WTC11 (cell line): ENCODE results near the gene FGFR3. TPM values are rescaled to one million over a fixed set of nuclear protein-coding genes. Genes with fewer than 3 reads are reported as not detected.

Source experiments
- ATAC-seq: fragments of 200-7000 bp; cut with Tn5 transposase; 2 replicates; pipeline ENCODE4 v1.10.0; 2021; ENCODE audit warnings: mild to moderate bottlenecking, moderate library complexity
- CTCF ChIA-PET: fragments of 300-600 bp; sonication (Branson Sonifier 250); formaldehyde crosslinking; loops from one replicate; lab custom pipeline; 2021; ENCODE audit warnings: antibody characterized with exemption; lab: Charles Lee
- POLR2A ChIA-PET: fragments of 350-600 bp; sonication (Branson Sonifier 250); formaldehyde crosslinking; loops from one replicate; lab custom pipeline; 2021; ENCODE audit warnings: antibody characterized with exemption; lab: Charles Lee
- DNase-seq: peaks from one replicate; pipeline ENCODE4 v3.0.0; 2021; ENCODE audit warnings: low spot score
- H3K27ac Mint-ChIP-seq: 2 replicates; pipeline ENCODE4 v1.8.0; 2021; ENCODE audit warnings: mixed read lengths
- H3K27me3 Mint-ChIP-seq: 2 replicates; pipeline ENCODE4 v1.8.0; 2021; ENCODE audit warnings: low read depth, mild to moderate bottlenecking, moderate library complexity, mixed read lengths
- H3K36me3 Mint-ChIP-seq: 2 replicates; pipeline ENCODE4 v1.8.0; 2021; ENCODE audit warnings: mixed read lengths
- H3K4me1 Mint-ChIP-seq: 2 replicates; pipeline ENCODE4 v1.8.0; 2022; ENCODE audit warnings: mixed read lengths
- H3K4me3 Mint-ChIP-seq: 2 replicates; pipeline ENCODE4 v1.8.0; 2021; ENCODE audit warnings: mild to moderate bottlenecking, moderate library complexity, mixed read lengths
- H3K9me3 Mint-ChIP-seq: 2 replicates; pipeline ENCODE4 v1.8.0; 2021; ENCODE audit warnings: mixed read lengths
- AR ChIP-seq: fragments of 250-450 bp; sonication (Bioruptor Pico); IDR thresholded peaks from 2 replicates; pipeline ENCODE4 v1.9.0; 2021; ENCODE audit warnings: mild to moderate bottlenecking
- CREM ChIP-seq: sonication (generic); formaldehyde crosslinking; IDR thresholded peaks from 2 replicates; pipeline ENCODE4 v1.8.1; 2022; ENCODE audit warnings: mild to moderate bottlenecking, missing genetic modification reagents, moderate library complexity
- ERG ChIP-seq: fragments of 250-450 bp; sonication (Bioruptor Pico); IDR thresholded peaks from 2 replicates; pipeline ENCODE4 v1.8.0; 2021; ENCODE audit warnings: mild to moderate bottlenecking
- ESRRA ChIP-seq: sonication (generic); formaldehyde crosslinking; IDR thresholded peaks from 2 replicates; pipeline ENCODE4 v1.8.1; 2022; ENCODE audit warnings: mild to moderate bottlenecking, missing genetic modification reagents, borderline replicate concordance
- FOXP1 ChIP-seq: sonication (generic); formaldehyde crosslinking; IDR thresholded peaks from 2 replicates; pipeline ENCODE4 v1.8.0; 2022; ENCODE audit warnings: missing genetic modification reagents, mild to moderate bottlenecking, moderate library complexity, borderline replicate concordance
- NFYB ChIP-seq: sonication (generic); formaldehyde crosslinking; conservative IDR thresholded peaks from 2 replicates; pipeline ENCODE4 v1.8.0; 2022; ENCODE audit warnings: low read depth, missing genetic modification reagents
- NR2C2 ChIP-seq: sonication (generic); formaldehyde crosslinking; IDR thresholded peaks from 2 replicates; pipeline ENCODE4 v1.8.0; 2022; ENCODE audit warnings: mild to moderate bottlenecking, missing genetic modification reagents
- RORB ChIP-seq: fragments of 250-450 bp; sonication (Bioruptor Pico); IDR thresholded peaks from 2 replicates; pipeline ENCODE4 v1.9.0; 2021; ENCODE audit warnings: mild to moderate bottlenecking
- TP53 ChIP-seq: sonication (generic); formaldehyde crosslinking; IDR thresholded peaks from 2 replicates; pipeline ENCODE4 v1.8.1; 2023; ENCODE audit warnings: mild to moderate bottlenecking, missing genetic modification reagents
- ZNF532 ChIP-seq: fragments of 250-450 bp; sonication (Bioruptor Pico); IDR thresholded peaks from 2 replicates; pipeline ENCODE4 v1.9.0; 2021; ENCODE audit warnings: mild to moderate bottlenecking, borderline replicate concordance
- total RNA-seq: library from RNA; stranded (reverse); gene quantifications from 3 replicates; pipeline ENCODE4 v1.2.3, GENCODE V29; 2021
- TF ChIP-seq, protein P1 (sequence below): sonication (generic); formaldehyde crosslinking; IDR thresholded peaks from 2 replicates; pipeline ENCODE4 v1.8.1; 2022; ENCODE audit warnings: low read depth, missing genetic modification reagents, borderline replicate concordance
- TF ChIP-seq, protein P2 (sequence below): sonication (generic); formaldehyde crosslinking; conservative IDR thresholded peaks from 2 replicates; pipeline ENCODE4 v1.8.1; 2022; ENCODE audit warnings: mild to moderate bottlenecking, missing genetic modification reagents
- TF ChIP-seq, protein P3 (sequence below): sonication (generic); formaldehyde crosslinking; IDR thresholded peaks from 2 replicates; pipeline ENCODE4 v1.8.1; 2023; ENCODE audit warnings: mild to moderate bottlenecking, missing genetic modification reagents, moderate library complexity

The FGFR3 gene
- total RNA-seq, 1 experiment from 2014 or later, result 19.9 TPM

DNA sequence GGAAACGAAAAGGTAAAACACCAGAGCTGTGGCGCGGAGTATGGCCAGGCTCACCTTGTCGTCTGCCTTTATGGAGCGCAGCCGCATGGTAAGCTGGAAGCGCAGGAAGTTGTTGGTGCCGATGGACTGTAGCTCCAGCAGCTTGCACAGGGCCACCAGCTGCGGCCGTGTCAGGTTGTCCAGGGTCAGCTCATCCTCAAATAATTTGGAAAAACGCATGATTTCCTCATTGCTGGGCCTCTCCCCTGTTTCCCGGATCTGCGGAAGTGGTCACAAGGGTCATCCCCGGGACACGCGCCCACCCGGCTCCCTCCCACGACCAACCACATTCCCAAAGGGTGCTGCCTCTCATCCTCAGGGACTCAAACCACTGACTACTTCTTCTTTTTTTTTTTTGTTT is 39.6 kb downstream of the FGFR3 start:
- Mint-ChIP-seq H3K27ac (no peak overlapping the region), H3K36me3 (peaks cover 48% of the 10 kb centered on the region), H3K9me3 (peaks cover 10% of the 10 kb centered on the region), H3K4me1 (peaks cover 10% of the 10 kb centered on the region), H3K27me3 (peaks cover 3% of the 10 kb centered on the region), H3K4me3 (no peak overlapping the region)
- TF ChIP-seq AR (CRISPR knock-in tag) (no peak), RORB (CRISPR knock-in tag) (no peak), CREM (CRISPR knock-in tag) (no peak), TP53 (CRISPR knock-in tag) (no peak), FOXP1 (CRISPR knock-in tag) (no peak), NR2C2 (CRISPR knock-in tag) (no peak), NFYB (no peak), ESRRA (CRISPR knock-in tag) (no peak), ERG (no peak), ZNF532 (CRISPR knock-in tag) (no peak)
- TF ChIP-seq, protein P1, sequence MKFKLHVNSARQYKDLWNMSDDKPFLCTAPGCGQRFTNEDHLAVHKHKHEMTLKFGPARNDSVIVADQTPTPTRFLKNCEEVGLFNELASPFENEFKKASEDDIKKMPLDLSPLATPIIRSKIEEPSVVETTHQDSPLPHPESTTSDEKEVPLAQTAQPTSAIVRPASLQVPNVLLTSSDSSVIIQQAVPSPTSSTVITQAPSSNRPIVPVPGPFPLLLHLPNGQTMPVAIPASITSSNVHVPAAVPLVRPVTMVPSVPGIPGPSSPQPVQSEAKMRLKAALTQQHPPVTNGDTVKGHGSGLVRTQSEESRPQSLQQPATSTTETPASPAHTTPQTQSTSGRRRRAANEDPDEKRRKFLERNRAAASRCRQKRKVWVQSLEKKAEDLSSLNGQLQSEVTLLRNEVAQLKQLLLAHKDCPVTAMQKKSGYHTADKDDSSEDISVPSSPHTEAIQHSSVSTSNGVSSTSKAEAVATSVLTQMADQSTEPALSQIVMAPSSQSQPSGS (CRISPR knock-in tag), result no peak
- TF ChIP-seq, protein P2, sequence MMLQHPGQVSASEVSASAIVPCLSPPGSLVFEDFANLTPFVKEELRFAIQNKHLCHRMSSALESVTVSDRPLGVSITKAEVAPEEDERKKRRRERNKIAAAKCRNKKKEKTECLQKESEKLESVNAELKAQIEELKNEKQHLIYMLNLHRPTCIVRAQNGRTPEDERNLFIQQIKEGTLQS, result no peak
- TF ChIP-seq, protein P3, sequence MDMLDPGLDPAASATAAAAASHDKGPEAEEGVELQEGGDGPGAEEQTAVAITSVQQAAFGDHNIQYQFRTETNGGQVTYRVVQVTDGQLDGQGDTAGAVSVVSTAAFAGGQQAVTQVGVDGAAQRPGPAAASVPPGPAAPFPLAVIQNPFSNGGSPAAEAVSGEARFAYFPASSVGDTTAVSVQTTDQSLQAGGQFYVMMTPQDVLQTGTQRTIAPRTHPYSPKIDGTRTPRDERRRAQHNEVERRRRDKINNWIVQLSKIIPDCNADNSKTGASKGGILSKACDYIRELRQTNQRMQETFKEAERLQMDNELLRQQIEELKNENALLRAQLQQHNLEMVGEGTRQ (CRISPR knock-in tag), result no peak
- POLR2A ChIA-PET, result no interaction called here
- ATAC-seq (no peak), DNase-seq (no peak)
- CTCF ChIA-PET, result interaction anchor here (1.0 to 1.1 kb wide), 2 partner anchors 78 to 87 kb away, joined by 3 to 4 read pairs; no protein-coding TSS in a partner anchor
